NCI-H69 (cell line): Measurements from ENCODE around the gene B4GALT2.

ENCODE experiments used
- DNase-seq: peaks from one replicate; lab custom pipeline; 2025; lab: John Stamatoyannopoulos, UW

The B4GALT2 gene

DNA sequence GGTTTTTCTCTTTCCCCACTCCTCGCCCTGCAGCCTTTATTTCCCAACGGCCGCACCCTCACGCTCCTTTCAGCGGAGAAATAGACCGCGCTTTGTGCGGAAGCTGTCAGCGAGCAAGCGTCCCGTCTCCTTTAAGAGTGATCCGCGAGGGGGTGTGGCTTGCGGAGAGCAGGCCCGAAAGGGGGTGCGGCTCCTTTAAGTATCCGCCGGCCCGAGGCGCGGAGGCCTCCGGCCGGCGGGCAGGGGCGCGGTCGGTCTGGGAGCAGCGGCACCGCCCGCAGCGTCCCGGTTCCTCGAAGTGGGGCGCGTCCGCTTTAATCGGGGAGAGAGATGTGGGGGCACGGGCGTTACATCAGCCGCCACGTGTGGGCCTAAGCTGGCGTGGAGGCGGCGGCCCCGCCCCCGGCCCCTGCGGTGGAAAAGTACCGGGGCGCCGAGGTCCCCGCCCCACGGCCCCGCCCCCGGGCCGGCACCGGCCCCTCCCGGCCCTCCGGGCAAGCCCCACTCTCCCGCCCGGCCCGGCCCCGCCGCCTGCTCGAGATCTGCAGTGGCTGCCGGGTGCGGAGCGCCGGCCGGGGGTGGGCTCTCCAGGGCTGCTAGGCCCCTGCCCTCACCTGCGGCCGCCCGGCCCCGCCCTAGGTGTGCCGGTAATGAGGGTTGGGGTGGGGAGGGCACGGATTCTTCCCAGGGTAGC is 51.0 kb downstream of the B4GALT2 start:
- DNase-seq = peak; percentile 92

DNA sequence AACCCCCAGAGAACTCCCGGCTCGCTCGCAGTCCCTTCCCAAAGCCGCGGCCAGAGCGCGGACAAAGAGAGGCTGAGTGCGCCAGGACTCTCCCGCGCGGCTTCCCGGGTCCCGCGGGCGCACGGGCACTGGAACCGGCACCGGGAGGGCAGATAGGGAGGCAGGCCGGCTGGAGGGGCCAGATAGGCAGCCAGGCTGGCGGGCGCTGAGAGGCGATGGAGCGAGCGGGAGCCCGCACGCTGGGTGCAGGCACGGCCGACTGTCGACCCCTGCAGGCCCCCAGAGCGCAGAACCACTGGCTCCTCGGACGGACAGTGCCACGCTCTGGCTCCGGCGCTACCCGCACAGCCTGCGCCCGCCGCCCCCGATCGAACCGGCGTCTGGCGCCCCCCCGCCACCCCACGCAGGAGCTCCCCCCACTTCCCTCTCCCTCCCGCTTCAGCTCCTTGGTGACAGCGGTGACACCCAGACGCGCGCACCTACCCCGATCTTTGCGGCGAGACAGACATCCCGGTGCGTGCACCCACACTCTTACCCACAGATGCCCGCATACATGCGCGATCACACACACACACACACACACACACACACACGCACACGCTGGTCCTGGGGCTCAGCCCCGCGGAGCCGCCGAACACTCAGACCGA is 51.7 kb downstream of the B4GALT2 start:
- peak; percentile 66 for DNase-seq

DNA sequence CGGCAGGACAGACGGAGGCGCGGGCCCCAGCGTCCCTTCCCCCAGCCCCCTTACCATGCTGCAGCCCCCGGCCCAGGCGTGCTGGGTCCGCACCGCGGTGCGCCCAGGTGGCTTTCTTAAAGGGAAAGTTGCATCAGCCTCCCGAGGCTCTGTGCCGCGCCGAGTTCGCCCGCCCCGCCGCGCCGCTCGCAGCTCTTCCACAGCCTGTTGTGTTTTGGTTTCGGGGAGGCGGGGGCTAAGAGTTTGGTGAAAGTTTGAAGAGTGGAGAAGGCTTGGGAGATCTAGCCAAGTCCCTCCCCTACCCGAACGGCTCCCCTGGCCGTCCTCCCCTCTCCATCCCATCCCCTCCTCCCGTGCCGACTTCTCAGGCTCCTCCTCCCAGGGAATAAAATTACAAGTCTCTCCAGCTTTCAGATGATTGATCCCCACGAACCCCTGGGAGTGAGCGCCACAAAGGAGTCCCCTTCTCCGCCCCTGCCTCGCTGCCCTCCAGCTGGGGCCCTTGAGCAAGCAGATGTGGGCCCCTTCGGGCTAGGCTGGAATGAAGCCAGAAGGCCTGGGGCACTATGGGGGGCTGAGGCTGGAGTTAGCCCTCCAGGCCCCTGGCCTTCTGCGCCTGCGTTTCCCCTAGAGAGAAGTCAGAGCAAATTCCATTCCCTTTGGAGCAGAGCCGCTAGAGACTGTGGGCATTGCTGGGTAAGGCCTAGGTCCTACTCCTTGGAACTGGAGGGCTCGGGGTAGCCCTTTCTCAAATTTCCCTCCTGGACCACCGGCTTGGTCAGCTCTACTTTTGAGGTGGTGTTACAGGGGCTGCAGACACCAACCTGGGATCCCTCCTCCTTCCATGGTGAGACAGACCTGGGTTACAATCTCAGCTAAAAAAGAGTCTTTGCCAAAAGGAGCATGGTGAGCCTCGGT is 52.5 kb downstream of the B4GALT2 start, which contains the start of gene SLC6A9:
Gene SLC6A9, minus strand, starts transcription at position 211 of the 918 bp plus-strand sequence. CDS start 7,185 bp downstream, outside the sequence.
- DNase-seq = peak; percentile 75

DNA sequence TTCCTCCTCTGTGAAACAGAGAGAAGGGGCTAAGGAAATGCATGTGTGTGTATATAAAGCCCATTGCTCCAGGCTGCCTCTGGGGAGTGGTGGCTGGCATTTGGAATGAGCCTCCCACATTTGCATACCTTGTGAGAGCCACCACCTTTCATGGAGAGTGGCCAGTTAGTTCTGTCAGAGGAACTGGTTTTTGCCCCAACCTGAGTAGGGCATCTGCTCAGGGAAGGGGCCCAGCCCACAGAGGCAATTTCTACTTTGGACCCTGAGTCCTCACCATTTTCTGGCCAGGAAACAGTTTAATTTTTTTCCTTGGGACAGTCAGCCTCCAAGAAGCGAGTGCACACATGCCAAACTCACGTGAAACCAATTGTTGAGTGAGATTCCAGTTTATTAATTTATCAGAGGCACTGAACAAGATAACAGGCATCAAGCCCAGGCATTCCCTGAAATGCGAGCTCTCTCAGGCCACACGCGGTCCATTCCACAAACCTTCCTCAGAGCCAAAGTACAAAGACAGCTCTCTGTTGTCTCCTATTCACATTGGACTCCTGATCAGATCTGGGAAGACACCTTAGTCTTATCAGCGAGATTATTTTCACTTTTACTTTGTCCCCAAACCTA is 53.3 kb downstream of the B4GALT2 start:
- peak; percentile 8 for DNase-seq

DNA sequence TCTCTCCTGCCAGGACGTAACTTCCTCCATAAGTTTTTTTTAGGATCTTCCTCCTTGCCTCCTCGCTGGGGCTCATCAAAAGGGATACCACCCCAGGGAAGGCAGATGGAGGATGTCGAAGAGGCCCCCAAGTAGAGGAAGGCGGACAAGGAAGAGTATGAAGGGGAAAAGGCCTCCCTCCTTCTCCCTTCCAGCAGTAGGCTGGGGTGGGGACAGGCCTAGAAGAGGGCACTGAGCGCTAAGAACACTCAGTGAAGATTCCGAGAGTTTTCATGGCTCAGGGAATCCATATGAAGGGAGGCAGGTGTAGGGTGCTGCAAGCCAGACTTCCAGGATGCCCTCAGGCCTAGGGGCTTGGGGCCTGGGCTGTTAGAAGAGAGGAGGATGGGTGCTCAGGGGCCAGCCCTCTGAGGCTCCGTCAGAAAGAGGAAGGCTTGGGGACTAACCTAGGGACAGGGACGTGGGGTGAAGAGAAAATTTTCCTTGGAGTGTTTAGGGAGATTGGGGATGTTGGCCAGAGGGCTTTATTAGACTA is 54.1 kb downstream of the B4GALT2 start:
- DNase-seq = no peak

DNA sequence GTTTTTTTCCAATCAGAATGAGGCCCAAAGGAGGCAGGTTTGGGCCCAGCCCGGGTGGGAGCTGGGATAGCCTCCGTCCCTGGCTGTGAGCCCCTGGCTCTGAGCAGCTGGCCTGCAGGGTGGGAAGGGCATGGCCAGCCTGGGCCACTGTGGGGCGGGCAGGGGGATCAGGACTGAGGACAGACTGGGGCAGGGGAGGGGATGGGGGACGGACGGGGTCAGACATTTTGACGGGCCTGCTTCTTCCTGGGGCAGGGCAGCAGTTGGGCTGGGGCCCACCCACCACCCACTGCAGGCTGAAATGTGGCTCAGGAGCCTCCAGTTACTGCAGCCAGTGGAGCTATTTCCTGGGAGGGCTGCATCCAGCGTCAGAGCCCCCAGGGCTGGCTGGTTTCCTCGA is 54.7 kb downstream of the B4GALT2 start:
- no peak for DNase-seq

DNA sequence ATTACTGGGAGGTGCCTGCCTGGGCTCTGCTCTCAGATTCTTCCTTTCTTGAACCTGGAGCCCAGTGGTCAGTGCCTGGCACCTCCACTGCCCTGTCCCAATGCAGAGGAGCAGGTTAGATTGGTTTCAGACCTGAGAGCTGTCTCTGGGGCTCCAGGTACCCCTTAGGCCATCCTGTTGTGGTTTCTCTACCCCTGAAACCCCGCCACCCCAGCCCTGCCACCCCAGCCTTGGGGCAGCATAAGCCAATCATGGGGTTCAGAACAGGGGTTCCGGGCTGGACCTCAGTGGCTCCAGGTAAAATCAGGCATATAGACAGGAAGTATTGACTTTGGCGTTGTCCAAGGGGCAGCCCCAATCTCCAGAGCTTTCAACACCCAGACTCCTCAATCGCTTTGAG is 55.4 kb downstream of the B4GALT2 start:
- DNase-seq = no peak

DNA sequence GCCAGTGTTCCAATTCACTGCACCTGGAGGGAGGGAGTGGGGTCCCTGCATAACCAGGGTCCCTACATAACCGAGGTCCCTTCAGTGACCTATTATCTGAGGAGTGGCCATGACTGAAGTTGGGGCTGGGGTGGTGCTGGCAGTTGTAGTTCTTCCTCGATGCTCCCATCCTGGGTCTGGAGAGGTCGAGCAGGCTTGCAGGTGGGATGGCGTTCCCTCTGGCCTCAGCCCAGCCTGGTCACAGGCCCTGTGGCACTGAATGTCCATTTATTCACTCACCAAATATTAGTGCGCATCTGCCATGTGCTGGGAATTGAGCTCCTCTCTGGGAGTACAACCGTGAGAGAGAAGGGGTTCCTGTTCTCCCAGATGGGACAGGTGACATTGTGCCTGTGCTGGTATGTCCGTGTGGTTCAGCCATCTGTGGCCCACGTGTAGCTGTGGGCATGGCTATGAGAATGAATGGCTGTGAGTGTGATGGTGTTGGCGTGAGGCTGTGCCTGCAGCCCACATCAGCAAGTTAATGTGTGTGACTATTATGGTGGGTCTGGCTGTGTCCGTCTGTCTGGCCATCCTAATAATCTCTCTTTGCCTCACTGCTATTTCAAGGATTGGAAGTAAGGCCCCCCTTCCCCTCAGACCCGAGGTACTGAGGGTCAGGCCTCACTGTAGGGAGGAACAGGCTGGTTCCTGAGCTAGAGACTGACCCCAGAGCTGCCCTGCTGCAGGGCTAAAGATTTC is 56.1 kb downstream of the B4GALT2 start:
- no peak for DNase-seq

DNA sequence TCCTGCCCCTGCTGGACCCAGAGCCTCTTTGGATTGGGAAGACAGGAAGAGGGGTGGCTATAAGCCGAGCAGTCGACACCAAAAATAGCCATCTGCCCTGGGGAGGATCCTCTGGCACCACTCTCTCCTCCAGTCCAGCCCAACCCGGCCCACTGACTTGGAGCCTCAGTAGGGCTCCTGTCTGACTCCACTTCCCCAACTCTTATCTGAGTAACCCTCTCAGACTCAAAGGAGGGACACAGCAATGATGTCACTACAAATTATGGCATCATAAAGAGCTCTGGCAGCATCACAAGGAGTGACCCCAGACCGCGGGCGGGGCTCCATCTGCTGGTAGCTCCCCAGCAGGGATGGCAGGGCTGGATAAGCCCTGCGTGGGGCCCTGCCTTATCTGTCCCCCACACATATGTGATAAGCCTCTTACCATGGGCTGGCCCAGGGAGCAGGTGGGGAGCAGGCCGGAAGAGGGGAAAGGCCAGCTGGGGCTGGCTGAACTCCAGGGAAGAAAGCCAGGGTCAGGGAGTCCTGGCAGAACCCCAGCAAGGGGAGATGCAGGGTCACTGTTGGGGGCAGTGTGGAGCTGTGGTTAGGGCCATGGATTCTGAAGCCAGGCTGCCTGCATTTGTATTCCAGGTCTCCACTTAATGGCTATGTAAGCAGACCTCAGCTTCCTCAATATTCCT is 56.9 kb downstream of the B4GALT2 start:
- DNase-seq = peak; percentile 22

DNA sequence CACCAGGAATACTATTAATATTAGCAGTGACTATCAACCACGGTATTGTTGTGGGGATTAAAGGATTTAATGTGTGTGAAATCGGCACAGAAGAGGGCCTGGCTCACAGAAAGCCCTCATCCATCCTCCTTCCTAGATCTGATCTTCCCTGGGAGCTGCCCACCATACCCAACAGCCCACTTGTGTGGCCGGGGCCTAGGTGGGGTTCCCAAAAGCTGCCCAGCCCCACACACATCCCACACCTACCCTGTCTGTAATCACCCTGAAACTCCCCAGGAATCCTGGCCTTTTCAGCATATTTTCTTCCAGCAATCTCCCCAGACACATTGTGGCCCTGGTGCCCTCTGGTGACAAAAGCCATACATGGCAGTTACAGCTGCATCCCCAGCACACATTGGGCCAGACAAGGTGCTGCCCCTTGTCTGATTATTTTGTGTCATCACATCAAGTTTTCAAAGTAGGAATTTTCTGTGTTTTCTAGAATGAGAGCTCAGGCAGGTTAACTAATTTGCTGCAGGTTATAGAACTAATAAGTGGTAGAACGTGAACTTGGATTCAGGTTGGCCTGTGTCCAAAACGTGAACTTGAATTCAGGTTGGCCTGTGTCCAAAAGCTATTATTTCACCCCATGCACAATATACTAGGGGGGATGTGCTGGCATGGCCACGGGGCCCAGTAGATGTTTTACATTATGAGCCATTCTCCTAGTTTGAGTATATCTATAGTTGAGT is 57.6 kb downstream of the B4GALT2 start:
- peak; percentile 79 for DNase-seq

DNA sequence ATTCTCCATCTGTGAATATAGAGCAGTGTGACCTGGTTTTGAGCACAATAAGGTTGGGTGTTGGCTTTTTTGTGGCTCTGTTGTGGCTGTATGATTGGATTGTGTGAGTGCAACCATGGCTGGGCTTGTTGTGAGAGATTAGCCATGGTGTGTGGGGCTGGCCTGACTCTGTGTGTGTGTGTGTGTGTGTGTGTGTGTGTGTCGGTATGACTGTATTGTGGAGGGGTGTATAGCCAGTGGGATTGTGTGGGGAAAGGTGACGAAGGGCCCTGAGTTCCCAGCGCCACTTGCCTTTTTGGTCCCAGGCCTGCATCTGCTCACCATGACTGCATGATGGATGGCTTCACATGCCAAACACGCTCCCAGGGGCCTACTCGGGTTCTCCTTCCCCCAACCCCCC is 58.1 kb downstream of the B4GALT2 start:
- peak; percentile 74 for DNase-seq

DNA sequence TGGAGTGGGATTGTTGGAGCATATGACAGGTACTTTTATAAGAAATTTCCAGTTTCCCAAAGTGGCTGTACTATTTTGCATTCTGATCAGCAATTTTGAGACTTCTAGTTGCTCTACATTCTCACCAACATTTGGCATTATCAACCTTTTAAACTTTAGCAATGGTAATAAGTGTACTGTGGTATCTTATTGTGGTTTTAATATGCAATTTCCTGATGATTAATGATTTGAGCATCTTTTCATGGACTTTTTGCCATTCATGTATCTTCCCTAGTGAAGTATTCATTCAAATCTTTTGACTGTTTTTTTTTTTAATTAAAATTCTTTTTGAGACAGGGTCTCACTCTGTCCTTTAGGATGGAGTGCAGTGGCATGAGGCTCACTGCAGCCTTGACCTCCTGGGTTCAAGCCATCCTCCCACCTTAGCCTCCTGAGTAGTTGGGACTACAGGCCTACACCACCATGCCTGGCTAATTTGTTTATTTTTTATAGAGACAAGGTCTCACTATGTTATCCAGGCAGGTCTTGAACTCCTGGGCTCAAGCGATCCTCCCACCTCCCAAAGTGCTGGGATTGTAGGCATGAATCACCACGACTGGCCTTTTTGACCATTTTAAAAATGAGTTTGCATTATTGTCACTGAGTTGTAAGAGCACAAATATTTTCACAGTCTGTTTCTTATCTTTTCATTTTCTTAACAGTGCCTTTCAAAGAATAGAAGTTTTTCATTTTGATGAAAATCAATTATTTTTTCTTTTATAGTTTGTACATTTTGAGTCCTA is 60.1 kb downstream of the B4GALT2 start:
- DNase-seq = no peak

DNA sequence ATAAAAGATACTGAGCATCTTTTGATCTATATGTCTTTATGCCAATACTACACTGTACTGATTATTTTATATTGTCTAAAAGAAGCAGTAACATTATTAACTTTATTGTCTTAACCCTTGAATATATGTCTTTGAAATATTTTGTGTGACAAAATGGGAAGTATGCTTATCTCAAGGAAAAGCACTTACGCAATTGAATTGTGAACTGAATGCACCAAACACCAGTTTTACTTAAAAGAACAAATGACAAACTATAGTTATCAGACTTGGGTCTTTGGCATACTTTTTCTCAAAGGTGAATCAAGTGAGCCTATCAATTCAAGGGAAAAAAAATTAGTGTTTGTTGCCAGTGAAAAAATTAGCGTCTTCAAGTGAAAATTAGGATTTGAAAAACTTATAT is 61.4 kb downstream of the B4GALT2 start:
- DNase-seq = no peak
